GM19025 (cell line): ENCODE measurements around the gene ATG7.
"Not testable (repeated sequence)": the region's sequence is repeated elsewhere in the genome, so short reads cannot be mapped to it uniquely, and the experiment has no call there.

Experiments used
- ATAC-seq: cut with Tn5 transposase; IDR thresholded peaks from one replicate; pipeline ENCODE4 v1.9.1; 2021; ENCODE audit warnings: mild to moderate bottlenecking, low read depth, moderate library complexity; ENCODE audit not compliant: unreplicated experiment

Gene ATG7

GRCh38 chr3:11563159-11563864 lies 291.1 kb downstream of the ATG7 start:
- no peak for ATAC-seq

- ATAC-seq = no peak
Observed at GRCh38 chr3:11563865-11564185, 291.6 kb downstream of the ATG7 start.

GRCh38 chr3:11564577-11565001 lies 292.4 kb downstream of the ATG7 start:
- no peak for ATAC-seq

DNA sequence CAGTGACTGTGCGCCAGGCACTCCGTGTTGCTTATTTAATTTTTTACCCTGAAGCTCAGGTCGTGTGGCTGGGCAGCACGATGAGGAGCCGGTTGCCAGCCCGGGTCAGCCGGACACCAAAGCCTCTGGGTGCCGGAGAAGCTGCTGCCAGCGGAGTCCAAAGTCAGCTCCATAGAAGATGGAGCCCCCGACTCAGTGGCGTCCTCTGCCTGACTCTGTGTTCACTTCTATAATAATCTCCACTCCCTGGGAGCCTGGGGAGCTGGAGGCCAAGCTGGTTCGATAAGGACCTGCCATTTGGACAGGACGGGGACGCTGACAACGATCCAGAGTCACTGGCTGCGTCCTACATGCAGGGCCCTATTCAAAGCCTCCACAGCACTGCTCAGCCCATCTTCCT lies 292.9 kb downstream of the ATG7 start:
- no peak for ATAC-seq

- no peak for ATAC-seq
Observed at GRCh38 chr3:11565492-11565891, 293.3 kb downstream of the ATG7 start.

GRCh38 chr3:11565932-11566331 lies 293.7 kb downstream of the ATG7 start:
- no peak for ATAC-seq

- ATAC-seq = no peak
Observed at GRCh38 chr3:11566478-11566877, 294.3 kb downstream of the ATG7 start.

- ATAC-seq = no peak
Observed at GRCh38 chr3:11566916-11567315, 294.7 kb downstream of the ATG7 start.

DNA sequence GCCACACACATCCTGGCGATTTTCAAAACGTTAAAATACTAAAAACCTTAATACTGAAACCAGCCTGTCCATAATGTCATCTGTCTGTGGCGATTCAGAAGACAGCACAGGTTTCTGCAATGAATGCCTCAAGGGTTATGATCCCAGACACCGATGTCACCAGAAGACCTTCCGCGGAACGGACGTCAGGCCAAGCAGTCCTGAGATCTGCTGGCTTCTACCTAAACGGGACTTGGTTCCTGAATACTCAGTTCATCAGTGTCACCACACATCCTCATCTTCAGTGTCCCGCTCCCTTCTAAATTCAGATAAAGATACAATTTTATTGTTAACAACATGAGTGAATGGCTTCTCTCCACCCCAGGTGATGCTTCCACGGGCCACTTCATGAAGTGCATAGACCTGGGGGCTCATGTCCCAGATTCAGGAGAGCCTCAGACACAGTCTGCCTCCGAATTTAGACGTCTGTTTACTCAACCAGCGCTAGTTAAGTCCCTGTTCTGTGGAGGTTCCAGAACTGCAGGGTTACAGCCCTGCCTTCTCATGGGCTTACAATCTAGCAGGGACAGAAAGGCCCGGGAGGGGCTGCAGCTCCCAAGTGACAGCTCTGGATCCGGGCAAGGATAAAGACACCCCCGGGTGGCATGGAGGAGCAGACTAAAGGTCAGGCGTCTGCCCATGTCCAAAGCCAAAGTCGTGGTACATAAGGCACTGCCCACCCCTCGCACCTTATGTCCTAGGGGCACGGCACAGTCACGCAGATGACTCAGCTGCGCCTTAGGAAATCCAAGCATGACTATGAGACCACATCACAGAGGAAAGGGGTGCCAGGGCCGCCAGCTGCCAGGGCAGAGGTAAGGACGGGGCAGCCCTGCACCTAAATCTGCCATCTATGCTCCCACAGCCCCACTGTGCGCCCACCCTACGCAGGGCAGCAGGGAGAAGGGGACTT lies 295.6 kb downstream of the ATG7 start:
- ATAC-seq = no peak

GRCh38 chr3:11568503-11569155 lies 296.4 kb downstream of the ATG7 start:
- ATAC-seq = no peak

DNA sequence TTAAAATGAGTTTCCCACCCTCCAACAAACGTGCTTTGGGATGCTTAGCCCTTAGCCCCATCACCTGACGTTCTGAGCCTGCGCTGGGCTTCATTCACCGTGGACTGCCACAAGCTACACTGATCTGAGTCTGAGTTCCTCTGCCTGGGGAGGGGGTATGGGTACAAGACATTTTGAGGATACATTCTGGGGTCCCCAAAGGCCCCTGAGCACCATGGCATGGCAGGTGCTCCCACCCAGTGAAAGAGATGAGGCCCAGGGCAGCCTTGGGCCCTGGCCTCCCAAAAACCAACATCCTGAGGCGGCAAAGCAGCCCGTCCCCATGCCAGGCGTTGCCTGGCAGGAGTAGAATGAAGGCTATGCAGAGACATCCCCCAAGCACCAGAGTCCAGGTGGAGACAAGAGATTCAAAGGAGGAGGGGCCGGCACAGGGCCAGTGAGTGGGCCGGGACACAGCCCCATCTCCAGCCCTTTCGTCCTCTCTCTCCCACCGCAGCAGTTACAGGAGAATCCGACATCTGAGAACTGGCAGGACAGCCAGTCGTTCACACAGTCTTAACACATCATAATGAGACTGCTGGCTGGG lies 297.1 kb downstream of the ATG7 start:
- no peak for ATAC-seq

- no peak for ATAC-seq
Observed at GRCh38 chr3:11570251-11570650, 298.1 kb downstream of the ATG7 start.

- no peak for ATAC-seq
Observed at GRCh38 chr3:11570789-11571495, 298.7 kb downstream of the ATG7 start.

- not testable (repeated sequence) for ATAC-seq
Observed at GRCh38 chr3:11572660-11573059, 300.5 kb downstream of the ATG7 start.

- ATAC-seq = no peak
Observed at GRCh38 chr3:11574981-11575669, 302.9 kb downstream of the ATG7 start.

DNA sequence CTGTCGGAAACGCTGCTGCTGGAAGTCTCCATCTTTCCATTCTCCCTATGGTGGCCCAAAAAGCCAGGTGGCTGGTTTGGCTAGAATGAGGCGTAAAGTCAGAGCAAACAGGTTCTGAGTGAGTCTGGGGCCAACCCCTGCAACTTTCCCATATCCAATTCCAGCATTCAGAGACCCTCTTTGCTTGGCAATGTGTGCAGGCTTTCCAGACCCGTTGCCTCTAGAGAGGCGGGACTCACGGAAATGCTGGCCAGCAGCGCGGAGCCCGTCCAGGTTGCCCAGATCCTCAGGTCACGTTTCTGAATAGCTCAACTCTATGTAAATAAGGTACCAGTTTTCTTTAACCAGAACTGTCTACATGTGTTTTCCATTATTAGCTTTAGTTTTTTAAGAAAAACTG lies 303.5 kb downstream of the ATG7 start:
- no peak for ATAC-seq

- no peak for ATAC-seq
Observed at GRCh38 chr3:11576453-11576852, 304.3 kb downstream of the ATG7 start.

DNA sequence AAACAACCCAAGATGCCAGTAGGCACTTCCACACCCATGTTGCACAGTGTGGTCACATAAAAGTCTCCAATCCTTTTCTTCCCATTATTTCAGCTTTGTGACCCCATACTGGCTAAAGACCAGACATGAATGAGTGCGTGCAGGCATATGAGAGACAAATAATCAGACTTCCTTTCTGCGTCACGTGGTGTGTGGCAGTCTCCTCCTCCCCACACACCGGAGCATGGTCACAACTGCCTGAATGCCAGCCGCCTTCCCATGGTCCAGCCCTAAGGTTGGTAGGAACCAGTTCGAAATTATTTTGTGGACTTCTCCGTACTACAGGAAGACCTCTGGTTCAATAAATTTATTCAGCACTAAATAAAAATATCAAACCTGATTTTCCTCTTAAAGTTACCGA lies 306.0 kb downstream of the ATG7 start:
- ATAC-seq = no peak

- no peak for ATAC-seq
Observed at GRCh38 chr3:11580645-11581044, 308.4 kb downstream of the ATG7 start.
